PC-9 (cell line): ENCODE data around the gene RPTOR. TPM values are rescaled to one million over a fixed set of nuclear protein-coding genes. Genes with fewer than 3 reads are reported as not detected.
"Not testable (repeated sequence)": the region's sequence is repeated elsewhere in the genome, so short reads cannot be mapped to it uniquely, and the experiment has no call there.

Experiments
- BruUV-seq: library from RNA; stranded (reverse); fragments of 400-500 nt; replicated peaks from 2 replicates; lab custom pipeline; 2021; lab: Mats Ljungman, UMichigan
- CTCF ChIA-PET: fragments of 300-600 bp; sonication (Branson Sonifier 250); formaldehyde crosslinking; loops from one replicate; lab custom pipeline; 2022; ENCODE audit warnings: antibody characterized with exemption; lab: Charles Lee
- POLR2A ChIA-PET: fragments of 300-600 bp; sonication (Branson Sonifier 250); formaldehyde crosslinking; loops from one replicate; lab custom pipeline; 2022; ENCODE audit warnings: antibody characterized with exemption; ENCODE audit not compliant: unreplicated experiment; lab: Charles Lee
- DNase-seq, 2 experiments: peaks; one replicate each; pipeline versions ENCODE4 v3.0.0 to v3.0.0-alpha.2; 2015 to 2022; ENCODE audit warnings: mixed read lengths in 1 of 2
- H2AFZ ChIP-seq: fragments of 200-600 bp; sonication (generic); 2 replicates; pipeline ENCODE4 v1.8.1; 2017; ENCODE audit warnings: antibody characterized with exemption
- H3F3A ChIP-seq: fragments of 200-600 bp; sonication (generic); 2 replicates; pipeline ENCODE4 v1.8.1; 2017; ENCODE audit warnings: antibody characterized with exemption, mild to moderate bottlenecking, low read depth; ENCODE audit not compliant: insufficient read depth
- H3K27ac ChIP-seq: fragments of 200-600 bp; sonication (generic); 2 replicates; pipeline ENCODE4 v1.6.1; 2016; ENCODE audit warnings: mixed run types
- H3K27me3 ChIP-seq: fragments of 200-600 bp; sonication (generic); 2 replicates; pipeline ENCODE4 v1.6.1; 2016; ENCODE audit warnings: low read depth, mixed run types; ENCODE audit not compliant: insufficient read depth
- H3K36me3 ChIP-seq: fragments of 200-600 bp; sonication (generic); 2 replicates; pipeline ENCODE4 v1.6.1; 2016; ENCODE audit warnings: low read depth, mixed run types
- H3K4me1 ChIP-seq: fragments of 200-600 bp; sonication (generic); replicated peaks from 2 replicates; pipeline ENCODE4 v1.6.1; 2016; ENCODE audit warnings: mixed run types; ENCODE audit not compliant: insufficient read depth
- H3K4me2 ChIP-seq: fragments of 200-600 bp; sonication (generic); 2 replicates; pipeline ENCODE4 v1.6.1; 2017; ENCODE audit warnings: mixed run types
- H3K4me3 ChIP-seq: fragments of 200-600 bp; sonication (generic); 2 replicates; pipeline ENCODE4 v1.6.1; 2016; ENCODE audit warnings: mixed run types
- H3K79me2 ChIP-seq: fragments of 200-600 bp; sonication (generic); 2 replicates; pipeline ENCODE4 v1.6.1; 2017; ENCODE audit warnings: low read depth, mixed run types
- H3K9me2 ChIP-seq: fragments of 200-600 bp; sonication (generic); 2 replicates; pipeline ENCODE4 v1.8.1; 2017; ENCODE audit warnings: mild to moderate bottlenecking; ENCODE audit not compliant: insufficient read depth
- H3K9me3 ChIP-seq: fragments of 200-600 bp; sonication (generic); 2 replicates; pipeline ENCODE4 v1.8.1; 2016; ENCODE audit warnings: low read depth; ENCODE audit not compliant: insufficient read depth
- H4K20me1 ChIP-seq: fragments of 200-600 bp; sonication (generic); 2 replicates; pipeline ENCODE4 v1.8.1; 2017; ENCODE audit not compliant: insufficient read depth
- EZH2 ChIP-seq: fragments of 200-600 bp; sonication (generic); IDR thresholded peaks from 2 replicates; pipeline ENCODE4 v1.8.0; 2017; ENCODE audit warnings: antibody characterized with exemption, low read depth
- intact Hi-C: fragments of 100-400 bp; cut with micrococcal nuclease; formaldehyde crosslinking; loops from one replicate; pipeline ENCODE4 v1.10.0; 2022; ENCODE audit not compliant: unreplicated experiment
- total RNA-seq: library from RNA; stranded (reverse); gene quantifications from 2 replicates; pipeline ENCODE4 v1.2.3, GENCODE V29; 2021
- TF ChIP-seq, protein P1 (sequence below): fragments of 200-600 bp; sonication (generic); conservative IDR thresholded peaks from 2 replicates; pipeline ENCODE4 v1.6.1; 2017; ENCODE audit warnings: mixed run types, antibody characterized with exemption, mild to moderate bottlenecking, moderate library complexity

The RPTOR gene
- total RNA-seq, 1 experiment from 2014 or later = 50.8 TPM

DNA sequence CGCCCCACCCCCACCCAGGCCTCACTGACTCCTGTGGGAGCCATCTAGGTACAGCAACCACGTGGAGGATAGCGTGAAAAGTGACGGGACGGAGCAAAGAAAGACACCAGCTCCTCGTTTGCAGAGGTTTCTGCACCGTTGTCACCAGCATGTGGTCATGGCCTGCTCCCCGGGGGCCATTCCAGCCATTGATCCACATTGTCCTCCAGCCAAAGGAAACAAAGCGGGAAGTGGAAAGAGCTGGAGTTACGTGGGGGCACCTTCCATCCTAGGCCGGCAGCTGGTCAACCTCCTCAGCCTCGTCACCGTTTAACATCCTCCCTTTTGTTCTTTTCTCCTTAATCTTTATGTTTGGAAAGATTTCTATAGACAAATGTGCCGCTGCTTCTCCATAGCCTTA is 153.7 kb downstream of the RPTOR start:
- ChIA-PET POLR2A (interaction anchor here (0.6 kb wide), 2 partner anchors 142 to 143 kb away, joined by 4 read pairs; no protein-coding TSS in a partner anchor), CTCF (no interaction called here)
- Histone ChIP-seq H4K20me1 (no peaks in the 10 kb centered on the region; the same call in 1 of the 2 replicates), H3K79me2 (peaks cover 8% of the 10 kb centered on the region; the same call in 1 of the 2 replicates), H3K9me2 (no peaks in the 10 kb centered on the region), H3K4me2 (no peak overlapping the region), H2AFZ (no peak overlapping the region), H3F3A (no peaks in the 10 kb centered on the region), H3K9me3 (no peaks in the 10 kb centered on the region), H3K4me3 (no peak overlapping the region), H3K4me1 (no peaks in the 10 kb centered on the region), H3K36me3 (no peaks in the 10 kb centered on the region), H3K27me3 (no peaks in the 10 kb centered on the region), H3K27ac (no peak overlapping the region)
- intact Hi-C loops = no loop called here
- BruUV-seq = no TSS peak
- no peak for TF ChIP-seq EZH2
- TF ChIP-seq, protein P1, sequence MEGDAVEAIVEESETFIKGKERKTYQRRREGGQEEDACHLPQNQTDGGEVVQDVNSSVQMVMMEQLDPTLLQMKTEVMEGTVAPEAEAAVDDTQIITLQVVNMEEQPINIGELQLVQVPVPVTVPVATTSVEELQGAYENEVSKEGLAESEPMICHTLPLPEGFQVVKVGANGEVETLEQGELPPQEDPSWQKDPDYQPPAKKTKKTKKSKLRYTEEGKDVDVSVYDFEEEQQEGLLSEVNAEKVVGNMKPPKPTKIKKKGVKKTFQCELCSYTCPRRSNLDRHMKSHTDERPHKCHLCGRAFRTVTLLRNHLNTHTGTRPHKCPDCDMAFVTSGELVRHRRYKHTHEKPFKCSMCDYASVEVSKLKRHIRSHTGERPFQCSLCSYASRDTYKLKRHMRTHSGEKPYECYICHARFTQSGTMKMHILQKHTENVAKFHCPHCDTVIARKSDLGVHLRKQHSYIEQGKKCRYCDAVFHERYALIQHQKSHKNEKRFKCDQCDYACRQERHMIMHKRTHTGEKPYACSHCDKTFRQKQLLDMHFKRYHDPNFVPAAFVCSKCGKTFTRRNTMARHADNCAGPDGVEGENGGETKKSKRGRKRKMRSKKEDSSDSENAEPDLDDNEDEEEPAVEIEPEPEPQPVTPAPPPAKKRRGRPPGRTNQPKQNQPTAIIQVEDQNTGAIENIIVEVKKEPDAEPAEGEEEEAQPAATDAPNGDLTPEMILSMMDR = no peak
- DNase-seq = no peak

DNA sequence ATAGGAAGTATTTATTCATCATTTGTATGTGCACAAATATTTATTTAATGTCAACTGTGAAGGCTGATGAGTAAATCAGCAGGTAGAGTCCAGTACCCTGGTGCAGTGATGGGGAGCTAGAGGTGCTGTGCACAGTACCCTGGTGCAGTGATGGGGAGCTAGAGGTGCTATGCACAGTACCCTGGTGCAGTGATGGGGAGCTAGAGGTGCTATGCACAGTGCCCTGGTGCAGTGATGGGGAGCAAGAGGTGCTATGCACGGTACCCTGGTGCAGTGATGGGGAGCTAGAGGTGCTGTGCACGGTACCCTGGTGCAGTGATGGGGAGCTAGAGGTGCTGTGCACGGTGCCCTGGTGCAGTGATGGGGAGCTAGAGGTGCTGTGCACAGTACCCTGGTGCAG is 154.6 kb downstream of the RPTOR start:
- H3K79me2 ChIP-seq, H3K4me2 ChIP-seq, H3K27ac ChIP-seq, POLR2A ChIA-PET, H3K4me1 ChIP-seq, BruUV-seq, H2AFZ ChIP-seq, H3K9me2 ChIP-seq, H3F3A ChIP-seq, DNase-seq, H3K4me3 ChIP-seq, H3K9me3 ChIP-seq, H4K20me1 ChIP-seq, CTCF ChIA-PET, H3K27me3 ChIP-seq, H3K36me3 ChIP-seq, intact Hi-C loops: not testable (repeated sequence)

DNA sequence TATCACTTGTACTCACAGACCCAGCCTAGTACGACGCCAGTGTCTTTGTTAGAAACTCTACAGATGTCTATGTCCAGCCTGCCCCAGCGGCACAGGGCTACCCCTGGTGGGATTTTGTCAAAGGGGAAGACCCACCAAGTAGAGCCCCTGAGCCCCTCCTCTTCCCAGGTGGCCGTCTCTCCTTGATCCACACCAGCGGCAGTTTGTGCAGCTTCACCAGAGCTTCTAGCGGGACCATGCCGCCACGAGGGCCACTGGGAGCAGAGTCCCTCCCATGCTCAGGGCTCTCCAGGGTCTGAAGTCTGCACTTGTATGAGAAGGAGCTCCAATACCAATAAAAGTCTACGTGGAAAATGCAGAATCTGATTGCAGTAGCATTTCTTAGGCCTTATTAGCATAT is 157.1 kb downstream of the RPTOR start:
- Histone ChIP-seq H4K20me1 (no peaks in the 10 kb centered on the region; the same call in 1 of the 2 replicates), H3K4me3 (no peak overlapping the region), H3K27me3 (no peaks in the 10 kb centered on the region), H3K36me3 (no peaks in the 10 kb centered on the region), H3K9me3 (no peaks in the 10 kb centered on the region), H3K9me2 (no peaks in the 10 kb centered on the region), H3K4me1 (no peaks in the 10 kb centered on the region), H3K79me2 (peaks cover 8% of the 10 kb centered on the region; the same call in 1 of the 2 replicates), H2AFZ (no peak overlapping the region), H3F3A (no peaks in the 10 kb centered on the region), H3K27ac (no peak overlapping the region), H3K4me2 (no peak overlapping the region)
- no TSS peak for BruUV-seq
- TF ChIP-seq, protein P1 = no peak
- no peak for TF ChIP-seq EZH2
- DNase-seq = no peak
- intact Hi-C loops = no loop called here
- ChIA-PET POLR2A (no interaction called here), CTCF (no interaction called here)
